COLO829 (cell line): Measurements from ENCODE around the gene RAB39B.

ENCODE experiments used
- DNase-seq: peaks from one replicate; pipeline ENCODE4 v3.0.0; 2012; ENCODE audit warnings: low spot score

Gene RAB39B

GRCh38 chrX:155215443-155216178 lies 48.7 kb downstream of the RAB39B start:
- DNase-seq: no peak

GRCh38 chrX:155213731-155214130 lies 50.6 kb downstream of the RAB39B start:
- no peak for DNase-seq

GRCh38 chrX:155211208-155211607 lies 53.1 kb downstream of the RAB39B start:
- DNase-seq: no peak
